BLaER1 (cell line): ENCODE data around the gene HDHD2.
"Not testable (repeated sequence)": the region's sequence is repeated elsewhere in the genome, so short reads cannot be mapped to it uniquely, and the experiment has no call there.

Source experiments
- H3K27ac ChIP-seq: shearing (Covaris generic); formaldehyde crosslinking; 2 replicates; pipeline ENCODE4 v1.8.1; 2022
- H3K27me3 ChIP-seq: shearing (Covaris generic); formaldehyde crosslinking; 2 replicates; pipeline ENCODE4 v1.8.1; 2022
- H3K36me3 ChIP-seq: shearing (Covaris generic); formaldehyde crosslinking; 2 replicates; pipeline ENCODE4 v1.8.1; 2022
- H3K4me1 ChIP-seq: shearing (Covaris generic); formaldehyde crosslinking; 2 replicates; pipeline ENCODE4 v1.8.1; 2022
- H3K4me2 ChIP-seq: shearing (Covaris generic); formaldehyde crosslinking; 2 replicates; pipeline ENCODE4 v1.8.1; 2022
- H3K4me3 ChIP-seq: shearing (Covaris generic); formaldehyde crosslinking; 2 replicates; pipeline ENCODE4 v1.8.1; 2022
- H3K9ac ChIP-seq: shearing (Covaris generic); formaldehyde crosslinking; 2 replicates; pipeline ENCODE4 v1.8.1; 2022
- H3K9me3 ChIP-seq: shearing (Covaris generic); formaldehyde crosslinking; 2 replicates; pipeline ENCODE4 v1.8.1; 2022
- H4K20me1 ChIP-seq: shearing (Covaris generic); formaldehyde crosslinking; 2 replicates; pipeline ENCODE4 v1.8.1; 2022
- Cebpa-rat ChIP-seq: shearing (Covaris generic); IDR thresholded peaks from 2 replicates; pipeline ENCODE4 v1.8.1; 2022

HDHD2 gene

GRCh38 chr18:47150029-47150823, at the start of gene HDHD2:
TSS of gene HDHD2 (minus strand) at chr18:47150500. CDS start at chr18:47136439, 14,061 bp downstream.
- Histone ChIP-seq H4K20me1 (peaks cover 26% of the 10 kb centered on the region; the same call in 1 of the 2 replicates), H3K27me3 (no peaks in the 10 kb centered on the region), H3K4me1 (peaks cover 25% of the 10 kb centered on the region), H3K9ac (peak within 1 kb of the TSS; percentile 87), H3K4me2 (peak within 1 kb of the TSS; percentile 95), H3K4me3 (peak within 1 kb of the TSS; percentile 86), H3K9me3 (0 out of 2 replicates have a peak, but pooled peaks cover 3% of the 10 kb centered on the region), H3K27ac (peak within 1 kb of the TSS; percentile 87), H3K36me3 (peaks cover 27% of the 10 kb centered on the region)
- no peak for TF ChIP-seq Cebpa-rat

DNA sequence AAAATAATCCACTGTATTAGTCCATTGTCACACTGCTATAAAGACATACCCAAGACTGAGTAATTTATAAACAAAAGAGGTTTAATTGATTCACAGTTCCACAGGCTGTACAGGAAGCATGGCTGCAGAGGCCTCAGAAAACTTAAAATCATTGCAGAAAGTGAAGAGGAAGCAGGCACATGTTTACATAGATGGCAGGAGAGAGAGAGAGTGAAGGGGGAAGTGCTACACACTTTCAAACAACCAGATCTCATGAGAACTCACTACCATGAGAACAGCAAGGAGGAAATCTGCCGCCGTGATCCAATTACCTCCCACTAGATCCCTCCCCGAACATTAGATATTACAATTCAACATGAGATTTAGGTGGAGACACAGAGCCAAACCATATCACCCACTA, 45.7 kb upstream of the HDHD2 start:
- H3K27ac ChIP-seq, H3K4me2 ChIP-seq, H3K27me3 ChIP-seq, H3K9me3 ChIP-seq, H3K9ac ChIP-seq, H4K20me1 ChIP-seq, H3K36me3 ChIP-seq, H3K4me3 ChIP-seq: not testable (repeated sequence)
- peaks cover 11% of the 10 kb centered on the region; the same call in 1 of the 2 replicates for H3K4me1 ChIP-seq

GRCh38 chr18:47191961-47192360, 41.7 kb upstream of the HDHD2 start:
- H3K27me3 ChIP-seq, result no peaks in the 10 kb centered on the region
- no peaks in the 10 kb centered on the region for H4K20me1 ChIP-seq
- H3K27ac ChIP-seq, result no peak overlapping the region
- no peak for TF ChIP-seq Cebpa-rat
- H3K9me3 ChIP-seq, result peaks cover 10% of the 10 kb centered on the region
- no peak overlapping the region for H3K4me2 ChIP-seq
- peaks cover 11% of the 10 kb centered on the region; the same call in 1 of the 2 replicates for H3K4me1 ChIP-seq
- H3K36me3 ChIP-seq, result no peaks in the 10 kb centered on the region
- H3K9ac ChIP-seq, result no peak overlapping the region
- H3K4me3 ChIP-seq, result no peak overlapping the region

- Histone ChIP-seq H3K4me1 (no peaks in the 10 kb centered on the region), H4K20me1 (no peaks in the 10 kb centered on the region), H3K36me3 (no peaks in the 10 kb centered on the region), H3K9ac (no peak overlapping the region), H3K4me2 (no peak overlapping the region), H3K9me3 (peaks cover 44% of the 10 kb centered on the region), H3K27ac (no peak overlapping the region), H3K27me3 (no peaks in the 10 kb centered on the region), H3K4me3 (no peak overlapping the region)
- TF ChIP-seq Cebpa-rat, result no peak
Measured at GRCh38 chr18:47187721-47188120, 37.4 kb upstream of the HDHD2 start.

- no peaks in the 10 kb centered on the region for H3K36me3 ChIP-seq
- H3K27ac ChIP-seq, result no peak overlapping the region
- H3K4me2 ChIP-seq, result no peak overlapping the region
- H3K9me3 ChIP-seq, result peaks cover 56% of the 10 kb centered on the region
- H3K4me3 ChIP-seq, result no peak overlapping the region
- no peak overlapping the region for H3K9ac ChIP-seq
- no peaks in the 10 kb centered on the region for H4K20me1 ChIP-seq
- TF ChIP-seq Cebpa-rat, result no peak
- H3K27me3 ChIP-seq, result no peaks in the 10 kb centered on the region
- H3K4me1 ChIP-seq, result no peaks in the 10 kb centered on the region
Measured at GRCh38 chr18:47184419-47185050, 34.2 kb upstream of the HDHD2 start.

DNA sequence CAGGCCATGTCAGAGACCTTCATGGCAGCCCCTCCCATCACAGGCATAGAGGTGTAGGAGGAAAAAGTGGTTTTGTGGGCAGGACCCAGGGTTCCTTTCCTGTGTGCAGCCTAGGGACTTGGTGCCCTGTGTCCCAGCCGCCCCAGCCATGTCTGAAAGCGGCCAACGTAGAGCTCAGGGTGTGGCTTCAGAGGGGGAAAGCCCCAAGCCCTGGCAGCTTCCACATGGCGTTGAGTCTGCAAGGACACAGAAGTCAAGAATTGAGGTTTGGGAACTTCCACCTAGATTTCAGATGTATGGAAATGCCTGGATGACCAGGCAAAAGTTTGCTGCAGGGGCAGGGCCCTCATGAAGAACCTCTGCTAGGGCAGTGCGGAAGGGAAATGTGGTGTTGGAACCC, 31.9 kb upstream of the HDHD2 start:
- H3K27ac ChIP-seq, result not testable (repeated sequence)

DNA sequence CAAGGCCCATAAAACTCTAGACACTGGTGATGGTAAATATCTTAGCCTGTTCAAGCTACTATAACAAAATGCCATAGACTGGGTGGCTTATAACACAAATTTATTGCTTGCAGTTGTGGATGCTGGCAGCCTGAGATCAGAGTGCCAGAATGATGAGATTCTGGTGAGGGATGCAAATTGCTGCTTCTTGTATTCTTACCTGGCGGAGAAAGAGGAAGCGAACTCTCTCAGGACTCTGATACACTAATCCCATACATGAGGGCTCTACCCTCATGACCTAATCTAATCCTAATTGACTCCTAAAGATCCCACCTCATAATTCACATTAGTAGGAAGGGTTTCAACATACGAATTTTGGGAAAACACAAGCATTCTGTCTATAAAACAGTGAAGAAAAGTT, 30.5 kb upstream of the HDHD2 start:
- H3K9ac ChIP-seq, result no peak overlapping the region
- no peak overlapping the region for H3K27ac ChIP-seq
- no peaks in the 10 kb centered on the region for H3K27me3 ChIP-seq
- no peaks in the 10 kb centered on the region for H3K4me1 ChIP-seq
- no peak overlapping the region for H3K4me2 ChIP-seq
- no peaks in the 10 kb centered on the region for H4K20me1 ChIP-seq
- H3K36me3 ChIP-seq, result no peaks in the 10 kb centered on the region
- H3K4me3 ChIP-seq, result no peak overlapping the region
- peaks cover 42% of the 10 kb centered on the region for H3K9me3 ChIP-seq
- TF ChIP-seq Cebpa-rat, result no peak

More for the DNA sequence above, 31.9 kb upstream of the HDHD2 start:
- not testable (repeated sequence) for H3K4me3 ChIP-seq, H3K9ac ChIP-seq, H3K27me3 ChIP-seq, H3K4me1 ChIP-seq, H3K4me2 ChIP-seq, H4K20me1 ChIP-seq, H3K36me3 ChIP-seq
- peaks cover 46% of the 10 kb centered on the region for H3K9me3 ChIP-seq

DNA sequence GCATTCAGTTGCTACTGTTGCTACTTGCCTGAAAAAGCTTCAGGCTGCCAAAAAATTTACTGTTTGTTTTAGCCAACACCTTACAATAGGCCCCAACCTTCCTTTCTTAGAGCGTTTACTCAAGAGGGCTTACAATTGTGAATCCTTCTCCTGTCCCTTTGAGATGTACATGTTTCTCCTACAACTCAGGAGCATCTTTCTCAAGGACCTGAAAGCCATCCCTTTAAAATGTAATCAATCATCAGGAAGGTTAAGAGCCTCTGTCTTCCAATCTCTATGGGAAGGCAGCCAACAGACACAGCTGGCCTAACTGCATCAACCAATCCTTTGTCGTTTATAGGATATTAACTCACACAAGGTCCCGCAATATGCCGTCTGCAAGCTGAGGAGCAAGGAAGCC, 29.2 kb upstream of the HDHD2 start:
- Histone ChIP-seq H3K4me3 (no peak overlapping the region), H3K27me3 (no peaks in the 10 kb centered on the region), H3K36me3 (no peaks in the 10 kb centered on the region), H3K4me1 (peaks cover 8% of the 10 kb centered on the region), H3K4me2 (no peak overlapping the region), H4K20me1 (peaks cover 10% of the 10 kb centered on the region), H3K9me3 (peaks cover 30% of the 10 kb centered on the region), H3K27ac (no peak overlapping the region), H3K9ac (no peak overlapping the region)
- TF ChIP-seq Cebpa-rat, result no peak

- no peaks in the 10 kb centered on the region for H3K9me3 ChIP-seq
- H3K4me2 ChIP-seq, result peak within 1 kb of the TSS; percentile 93
- peaks cover 27% of the 10 kb centered on the region for H3K4me1 ChIP-seq
- peak within 1 kb of the TSS; percentile 89 for H3K9ac ChIP-seq
- peaks cover 23% of the 10 kb centered on the region for H3K36me3 ChIP-seq
- TF ChIP-seq Cebpa-rat, result no peak
- peak within 1 kb of the TSS; percentile 91 for H3K4me3 ChIP-seq
- peak within 1 kb of the TSS; percentile 86 for H3K27ac ChIP-seq
- H3K27me3 ChIP-seq, result no peaks in the 10 kb centered on the region
- H4K20me1 ChIP-seq, result peaks cover 41% of the 10 kb centered on the region
Measured at GRCh38 chr18:47175898-47176575, 25.7 kb upstream of the HDHD2 start, which contains the start of gene IER3IP1. TSS of gene IER3IP1 (minus strand) at chr18:47176364. CDS start at chr18:47176277, 87 bp downstream.
